Adrenal gland (tissue), 5 donors: ENCODE data around the gene CARD9.

ENCODE experiments used
- POLR2A ChIP-seq, 2 donors: fragments of 450-650 bp; IDR thresholded peaks; one replicate each; pipeline ENCODE4 v1.6.1; 2017; ENCODE audit warnings: antibody characterized with exemption in 2 of 2, mild to moderate bottlenecking in 2 of 2, moderate library complexity in 1 of 2
- TF ChIP-seq, protein P1 (sequence below), 6 experiments: fragments of 450-650 bp in 4 of 6; fragments of 200-600 bp in 2 of 6; sonication (generic) in 1 of 6; IDR thresholded peaks; 1 replicate in 5 of 6; 2 replicates in 1 of 6; pipeline versions ENCODE4 v1.5.1 to v1.8.0; 2016 to 2021; ENCODE audit warnings: antibody characterized with exemption in 6 of 6, mild to moderate bottlenecking in 2 of 6, moderate library complexity in 1 of 6
- donor health status: DM: no; HTN: no; CAD: no.

DNA sequence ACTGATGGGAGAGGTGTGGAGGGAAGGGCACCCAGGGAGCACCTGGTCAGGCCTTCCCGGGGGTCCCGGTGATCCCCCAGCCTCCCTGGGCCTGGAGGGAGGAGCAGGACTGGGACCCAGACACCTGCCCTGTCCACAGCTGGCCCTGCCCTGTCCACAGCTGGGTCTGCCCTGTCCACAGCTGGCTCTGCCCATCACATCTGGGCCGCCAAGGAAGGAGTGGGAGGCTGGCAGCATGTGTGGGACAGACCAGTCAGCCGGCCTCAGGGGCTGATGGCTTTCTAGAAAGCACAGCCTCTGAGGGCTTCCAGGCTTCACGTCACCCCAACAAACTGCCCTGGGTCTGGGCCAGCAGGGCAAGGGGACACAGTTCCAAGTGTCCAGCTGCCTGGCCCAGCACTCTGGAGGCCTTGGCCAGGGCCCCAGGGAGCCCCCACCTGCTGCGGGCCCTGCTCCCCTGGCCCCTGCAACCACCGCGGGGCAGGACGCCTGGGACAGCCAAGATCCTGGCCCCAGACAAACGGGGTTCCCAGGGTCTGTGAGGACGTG, 22.1 kb downstream of the CARD9 start:
- TF ChIP-seq, protein P1, sequence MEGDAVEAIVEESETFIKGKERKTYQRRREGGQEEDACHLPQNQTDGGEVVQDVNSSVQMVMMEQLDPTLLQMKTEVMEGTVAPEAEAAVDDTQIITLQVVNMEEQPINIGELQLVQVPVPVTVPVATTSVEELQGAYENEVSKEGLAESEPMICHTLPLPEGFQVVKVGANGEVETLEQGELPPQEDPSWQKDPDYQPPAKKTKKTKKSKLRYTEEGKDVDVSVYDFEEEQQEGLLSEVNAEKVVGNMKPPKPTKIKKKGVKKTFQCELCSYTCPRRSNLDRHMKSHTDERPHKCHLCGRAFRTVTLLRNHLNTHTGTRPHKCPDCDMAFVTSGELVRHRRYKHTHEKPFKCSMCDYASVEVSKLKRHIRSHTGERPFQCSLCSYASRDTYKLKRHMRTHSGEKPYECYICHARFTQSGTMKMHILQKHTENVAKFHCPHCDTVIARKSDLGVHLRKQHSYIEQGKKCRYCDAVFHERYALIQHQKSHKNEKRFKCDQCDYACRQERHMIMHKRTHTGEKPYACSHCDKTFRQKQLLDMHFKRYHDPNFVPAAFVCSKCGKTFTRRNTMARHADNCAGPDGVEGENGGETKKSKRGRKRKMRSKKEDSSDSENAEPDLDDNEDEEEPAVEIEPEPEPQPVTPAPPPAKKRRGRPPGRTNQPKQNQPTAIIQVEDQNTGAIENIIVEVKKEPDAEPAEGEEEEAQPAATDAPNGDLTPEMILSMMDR (IDR thresholded peaks at IDR 0.05) = no peak
- TF ChIP-seq POLR2A (IDR thresholded peaks at IDR 0.05) = no peak
